ENCODE data around the gene TNKS1BP1.
"Not testable (repeated sequence)": the region's sequence is repeated elsewhere in the genome, so short reads cannot be mapped to it uniquely, and the experiment has no call there.

TNKS1BP1 gene

GRCh38 chr11:57339328-57339727, 14.6 kb upstream of the TNKS1BP1 start:
- peaks cover 26% of the 10 kb centered on the region for H3K27me3 ChIP-seq (ENCODE audit: control insufficient read depth, insufficient read depth, low read length)
- H3K4me3 ChIP-seq (ENCODE audit: low read length) = no peak overlapping the region
- H3K4me2 ChIP-seq (ENCODE audit: low read length) = no peak overlapping the region
- no peaks in the 10 kb centered on the region for H3K9me3 ChIP-seq (replicated peaks; ENCODE audit: low read length)
- H3K9ac ChIP-seq (ENCODE audit: low read depth, low read length) = no peak overlapping the region
- peaks cover 15% of the 10 kb centered on the region for H3K4me1 ChIP-seq (ENCODE audit: control insufficient read depth, insufficient read depth, low read length)
- H3K36me3 ChIP-seq (ENCODE audit: insufficient read depth, low read length) = peaks cover 3% of the 10 kb centered on the region

GRCh38 chr11:57338142-57338541, 13.4 kb upstream of the TNKS1BP1 start, which contains the start of gene P2RX3:
P2RX3 (plus strand) TSS chr11:57338352; CDS start chr11:57338551, 199 bp downstream.
- Histone ChIP-seq H3K9me3 (replicated peaks; ENCODE audit: low read length) (no peaks in the 10 kb centered on the region), H3K9ac (ENCODE audit: low read depth, low read length) (no peak within 1 kb of the TSS), H3K4me1 (ENCODE audit: control insufficient read depth, insufficient read depth, low read length) (peaks cover 18% of the 10 kb centered on the region), H3K4me3 (ENCODE audit: low read length) (no peak within 1 kb of the TSS), H3K27me3 (ENCODE audit: control insufficient read depth, insufficient read depth, low read length) (peaks cover 26% of the 10 kb centered on the region), H3K4me2 (ENCODE audit: low read length) (no peak within 1 kb of the TSS), H3K36me3 (ENCODE audit: insufficient read depth, low read length) (peaks cover 12% of the 10 kb centered on the region)

- not testable (repeated sequence) for H3K9ac ChIP-seq (ENCODE audit: low read depth, low read length); H3K4me2 ChIP-seq (ENCODE audit: low read length); H3K4me3 ChIP-seq (ENCODE audit: low read length); H3K9me3 ChIP-seq (replicated peaks; ENCODE audit: low read length)
- H3K4me1 ChIP-seq (ENCODE audit: control insufficient read depth, insufficient read depth, low read length) = peaks cover 18% of the 10 kb centered on the region
- peaks cover 26% of the 10 kb centered on the region for H3K27me3 ChIP-seq (ENCODE audit: control insufficient read depth, insufficient read depth, low read length)
- peaks cover 24% of the 10 kb centered on the region for H3K36me3 ChIP-seq (ENCODE audit: insufficient read depth, low read length)
Measured at GRCh38 chr11:57336856-57337255, 12.1 kb upstream of the TNKS1BP1 start.

DNA sequence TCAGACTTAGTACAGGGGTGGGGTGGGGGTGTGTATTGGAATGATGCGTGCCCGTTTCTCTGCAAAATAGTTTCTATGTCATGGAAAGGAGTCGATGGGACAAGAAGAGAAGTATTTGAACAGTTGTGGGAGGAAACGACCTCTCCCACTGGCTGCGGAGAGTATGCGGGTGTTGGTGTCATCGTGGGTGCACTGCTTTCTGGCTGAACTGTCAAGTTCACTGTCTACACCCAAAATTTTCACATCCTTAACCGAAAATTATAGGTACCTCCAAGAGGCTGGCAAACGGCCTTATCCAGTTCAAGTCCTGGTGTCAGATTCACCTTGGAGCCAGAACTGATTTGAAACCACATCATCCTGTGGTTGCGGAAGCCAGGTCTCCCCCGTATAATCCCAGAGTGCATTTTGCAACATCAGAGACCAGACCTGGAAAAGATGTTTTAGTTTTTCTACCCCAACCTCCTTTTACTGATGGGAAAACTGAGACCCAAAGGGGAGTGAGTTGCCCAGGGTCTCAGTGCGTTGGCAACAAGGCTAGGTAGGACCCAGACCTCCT, 11.4 kb upstream of the TNKS1BP1 start:
- Histone ChIP-seq H3K9ac (ENCODE audit: low read depth, low read length) (peak overlapping the region; percentile 89), H3K4me1 (ENCODE audit: control insufficient read depth, insufficient read depth, low read length) (peaks cover 18% of the 10 kb centered on the region), H3K27me3 (ENCODE audit: control insufficient read depth, insufficient read depth, low read length) (peaks cover 24% of the 10 kb centered on the region), H3K9me3 (replicated peaks; ENCODE audit: low read length) (no peaks in the 10 kb centered on the region), H3K4me2 (ENCODE audit: low read length) (peak overlapping the region; percentile 92), H3K36me3 (ENCODE audit: insufficient read depth, low read length) (peaks cover 31% of the 10 kb centered on the region), H3K4me3 (ENCODE audit: low read length) (peak overlapping the region; percentile 83)

DNA sequence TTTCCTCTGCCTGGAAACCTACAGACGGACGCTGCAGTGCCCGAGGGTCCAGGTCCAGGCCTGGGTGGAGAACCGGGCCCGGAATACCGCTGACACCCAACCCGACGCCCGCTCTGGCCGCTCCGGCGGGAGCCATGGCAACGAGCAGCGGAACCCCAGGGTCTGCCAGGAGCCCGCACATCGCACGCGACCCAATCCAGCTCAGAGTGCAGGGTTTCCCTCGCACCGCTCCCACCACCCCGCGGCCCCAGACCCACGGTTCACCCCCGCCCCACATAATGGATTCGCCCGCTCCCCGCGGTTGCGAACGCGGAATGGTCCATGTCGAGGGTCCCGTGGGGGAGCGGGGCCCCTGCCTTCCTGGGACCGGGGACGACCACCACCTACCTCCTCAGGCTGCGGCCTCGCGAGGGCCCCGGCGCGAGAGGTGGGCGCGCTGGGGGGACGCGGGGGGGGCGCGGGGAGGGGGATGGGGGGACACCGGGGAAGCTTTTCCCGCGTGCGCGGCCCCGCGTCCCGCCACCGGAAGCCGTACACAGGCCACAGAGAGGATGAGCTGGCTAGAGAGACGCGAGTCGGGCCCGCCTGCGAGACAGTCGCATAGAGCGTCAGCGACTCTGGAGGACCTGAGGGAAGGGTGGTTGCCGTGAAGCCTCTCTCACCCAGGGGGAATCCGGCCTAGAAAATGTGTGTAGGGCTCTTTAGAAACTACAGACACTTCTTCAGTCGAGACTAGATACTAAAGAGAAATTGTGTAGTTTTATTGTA, 10.8 kb upstream of the TNKS1BP1 start, which contains the start of gene SSRP1:
Gene SSRP1, minus strand, starts transcription at position 550 of the 768 bp plus-strand sequence. CDS start 771 bp downstream, outside the sequence.
- Histone ChIP-seq H3K4me3 (ENCODE audit: low read length) (peak within 1 kb of the TSS; percentile 83), H3K4me2 (ENCODE audit: low read length) (peak within 1 kb of the TSS; percentile 92), H3K4me1 (ENCODE audit: control insufficient read depth, insufficient read depth, low read length) (peaks cover 18% of the 10 kb centered on the region), H3K36me3 (ENCODE audit: insufficient read depth, low read length) (peaks cover 37% of the 10 kb centered on the region), H3K9me3 (replicated peaks; ENCODE audit: low read length) (no peaks in the 10 kb centered on the region), H3K9ac (ENCODE audit: low read depth, low read length) (peak within 1 kb of the TSS; percentile 90), H3K27me3 (ENCODE audit: control insufficient read depth, insufficient read depth, low read length) (peaks cover 18% of the 10 kb centered on the region)

DNA sequence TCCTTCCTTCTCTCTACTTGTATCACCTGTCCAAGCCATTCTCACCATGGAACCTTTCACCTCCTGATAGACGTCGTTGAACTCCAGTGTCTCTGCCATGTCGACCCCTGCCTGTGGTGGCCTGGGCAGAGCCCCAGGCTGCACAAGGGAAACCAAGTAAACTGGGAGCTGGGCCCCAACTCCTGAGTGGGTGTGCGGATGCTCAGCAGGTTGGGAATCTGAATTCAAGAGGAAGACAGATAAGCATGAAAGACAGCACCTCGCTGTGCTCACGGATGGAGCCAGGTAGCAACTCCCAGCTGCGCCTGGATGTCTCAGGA, 10.2 kb upstream of the TNKS1BP1 start:
- peak overlapping the region; percentile 90 for H3K9ac ChIP-seq (ENCODE audit: low read depth, low read length)
- no peaks in the 10 kb centered on the region for H3K9me3 ChIP-seq (replicated peaks; ENCODE audit: low read length)
- H3K4me1 ChIP-seq (ENCODE audit: control insufficient read depth, insufficient read depth, low read length) = peaks cover 18% of the 10 kb centered on the region
- peak overlapping the region; percentile 92 for H3K4me2 ChIP-seq (ENCODE audit: low read length)
- H3K4me3 ChIP-seq (ENCODE audit: low read length) = peak overlapping the region; percentile 83
- H3K27me3 ChIP-seq (ENCODE audit: control insufficient read depth, insufficient read depth, low read length) = peaks cover 15% of the 10 kb centered on the region
- peaks cover 42% of the 10 kb centered on the region for H3K36me3 ChIP-seq (ENCODE audit: insufficient read depth, low read length)

DNA sequence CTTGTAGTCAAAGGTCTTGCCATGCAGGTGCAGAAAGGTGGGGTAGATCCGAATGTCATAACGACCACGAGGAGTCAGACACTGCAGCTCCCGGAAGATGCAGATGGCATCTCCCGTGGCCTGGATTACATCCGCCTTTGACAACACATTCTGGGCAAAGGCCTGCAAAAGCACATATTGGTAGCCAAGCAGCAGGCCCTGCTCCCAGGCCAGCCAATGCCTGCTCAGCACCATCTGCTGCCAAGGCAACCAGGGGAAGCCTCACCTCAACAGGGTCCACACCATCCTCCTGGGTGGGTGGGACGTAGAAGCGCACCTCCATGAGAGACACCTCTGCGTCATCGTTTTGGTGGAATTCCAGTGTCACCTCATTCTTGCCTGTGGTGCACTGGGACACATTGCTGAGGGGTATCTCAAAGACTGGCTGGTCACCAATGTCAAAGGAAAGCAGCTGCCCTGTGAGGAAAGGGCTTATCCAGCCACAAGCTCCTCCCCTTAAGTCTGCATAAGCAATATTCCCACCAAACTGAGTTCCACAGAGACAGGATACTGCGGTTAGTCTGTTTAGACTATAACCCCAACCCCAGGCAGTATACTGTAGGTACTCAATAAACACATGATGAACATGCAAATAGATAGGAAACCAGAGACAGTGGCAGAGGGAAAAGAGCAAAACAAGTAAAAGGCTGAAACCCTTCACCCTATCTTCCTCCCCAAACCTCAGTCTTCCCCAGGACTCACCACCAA, 8.1 kb upstream of the TNKS1BP1 start:
- Histone ChIP-seq H3K9ac (ENCODE audit: low read depth, low read length) (no peak overlapping the region), H3K4me2 (ENCODE audit: low read length) (no peak overlapping the region), H3K4me3 (ENCODE audit: low read length) (no peak overlapping the region), H3K9me3 (replicated peaks; ENCODE audit: low read length) (no peaks in the 10 kb centered on the region), H3K4me1 (ENCODE audit: control insufficient read depth, insufficient read depth, low read length) (peaks cover 18% of the 10 kb centered on the region), H3K36me3 (ENCODE audit: insufficient read depth, low read length) (peaks cover 63% of the 10 kb centered on the region), H3K27me3 (ENCODE audit: control insufficient read depth, insufficient read depth, low read length) (no peaks in the 10 kb centered on the region)

- H3K36me3 ChIP-seq (ENCODE audit: insufficient read depth, low read length) = peaks cover 75% of the 10 kb centered on the region
- H3K4me1 ChIP-seq (ENCODE audit: control insufficient read depth, insufficient read depth, low read length) = peaks cover 18% of the 10 kb centered on the region
- H3K4me2 ChIP-seq (ENCODE audit: low read length) = no peak overlapping the region
- no peaks in the 10 kb centered on the region for H3K27me3 ChIP-seq (ENCODE audit: control insufficient read depth, insufficient read depth, low read length)
- H3K9me3 ChIP-seq (replicated peaks; ENCODE audit: low read length) = no peaks in the 10 kb centered on the region
- no peak overlapping the region for H3K4me3 ChIP-seq (ENCODE audit: low read length)
- no peak overlapping the region for H3K9ac ChIP-seq (ENCODE audit: low read depth, low read length)
Measured at GRCh38 chr11:57331720-57332119, 7.0 kb upstream of the TNKS1BP1 start.

DNA sequence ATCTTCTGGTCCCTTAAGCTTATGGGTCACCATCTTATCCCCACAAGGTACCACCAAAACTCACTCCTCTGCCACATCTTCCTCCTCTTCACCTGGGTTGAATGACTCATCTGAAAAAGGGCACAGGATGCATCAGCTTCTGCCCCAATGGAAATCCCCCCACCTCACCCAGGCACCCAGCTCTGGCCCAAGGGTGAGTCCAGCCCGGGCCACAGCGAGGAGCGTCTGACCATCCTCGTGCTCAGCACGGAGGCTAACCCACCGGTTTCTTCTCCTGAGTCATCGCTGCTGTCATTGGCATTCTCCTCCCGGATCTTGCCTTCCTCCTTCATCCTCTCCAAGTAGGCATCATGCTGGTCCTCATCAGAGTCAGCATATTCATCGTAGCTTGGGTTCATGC, 5.3 kb upstream of the TNKS1BP1 start:
- no peaks in the 10 kb centered on the region for H3K9me3 ChIP-seq (replicated peaks; ENCODE audit: low read length)
- H3K4me2 ChIP-seq (ENCODE audit: low read length) = no peak overlapping the region
- H3K36me3 ChIP-seq (ENCODE audit: insufficient read depth, low read length) = peaks cover 84% of the 10 kb centered on the region
- no peak overlapping the region for H3K9ac ChIP-seq (ENCODE audit: low read depth, low read length)
- peaks cover 27% of the 10 kb centered on the region for H3K4me1 ChIP-seq (ENCODE audit: control insufficient read depth, insufficient read depth, low read length)
- H3K4me3 ChIP-seq (ENCODE audit: low read length) = no peak overlapping the region
- H3K27me3 ChIP-seq (ENCODE audit: control insufficient read depth, insufficient read depth, low read length) = no peaks in the 10 kb centered on the region

DNA sequence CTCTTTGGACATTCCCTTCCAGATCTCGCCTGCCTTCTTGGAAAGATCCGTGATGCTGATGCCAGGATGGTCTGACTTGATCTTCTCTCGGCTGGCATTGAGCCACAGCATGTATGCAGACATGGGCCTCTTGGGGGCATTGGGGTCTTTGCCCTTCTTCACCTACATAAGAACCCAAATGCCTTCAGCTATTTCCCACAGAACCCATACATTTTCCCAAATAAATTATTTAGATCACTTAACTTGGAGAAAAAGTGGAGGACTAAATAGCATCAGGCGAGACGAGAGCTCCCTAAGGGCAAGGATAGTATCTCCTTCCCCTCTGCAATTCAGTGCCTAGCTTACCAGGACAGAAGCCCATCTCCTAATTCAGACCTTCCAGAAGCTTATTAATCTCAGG, 3.0 kb upstream of the TNKS1BP1 start:
- H3K9ac ChIP-seq (ENCODE audit: low read depth, low read length) = no peak overlapping the region
- no peak overlapping the region for H3K4me3 ChIP-seq (ENCODE audit: low read length)
- H3K27me3 ChIP-seq (ENCODE audit: control insufficient read depth, insufficient read depth, low read length) = no peaks in the 10 kb centered on the region
- H3K9me3 ChIP-seq (replicated peaks; ENCODE audit: low read length) = no peaks in the 10 kb centered on the region
- H3K36me3 ChIP-seq (ENCODE audit: insufficient read depth, low read length) = peaks cover 68% of the 10 kb centered on the region
- H3K4me2 ChIP-seq (ENCODE audit: low read length) = no peak overlapping the region
- peaks cover 29% of the 10 kb centered on the region for H3K4me1 ChIP-seq (ENCODE audit: control insufficient read depth, insufficient read depth, low read length)

DNA sequence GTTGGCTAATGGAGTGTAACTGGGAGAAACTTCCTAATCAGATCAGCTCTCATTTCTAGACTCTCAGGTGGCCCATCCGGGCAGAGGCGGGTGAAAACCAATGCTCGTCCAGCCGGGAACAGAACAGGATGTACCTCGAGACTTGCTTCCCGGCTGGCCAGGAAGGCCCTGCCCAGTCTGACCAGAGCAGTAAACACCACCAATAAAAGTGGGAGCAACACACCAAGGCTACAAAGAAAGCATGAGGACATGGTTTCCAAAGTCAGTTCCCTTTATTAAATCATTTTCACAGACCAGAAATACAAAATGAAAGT, 940 bp upstream of the TNKS1BP1 start:
- Histone ChIP-seq H3K4me1 (ENCODE audit: control insufficient read depth, insufficient read depth, low read length) (peaks cover 48% of the 10 kb centered on the region), H3K4me3 (ENCODE audit: low read length) (peak overlapping the region; percentile 91), H3K4me2 (ENCODE audit: low read length) (peak overlapping the region; percentile 85), H3K27me3 (ENCODE audit: control insufficient read depth, insufficient read depth, low read length) (no peaks in the 10 kb centered on the region), H3K36me3 (ENCODE audit: insufficient read depth, low read length) (peaks cover 52% of the 10 kb centered on the region), H3K9ac (ENCODE audit: low read depth, low read length) (peak overlapping the region; percentile 88), H3K9me3 (replicated peaks; ENCODE audit: low read length) (no peaks in the 10 kb centered on the region)
